ENCODE measurements around the gene UTF1. TPM values are rescaled to one million over a fixed set of nuclear protein-coding genes. Genes with fewer than 3 reads are reported as not detected.

Gene UTF1
- total and polyA plus RNA-seq, 9 of the 15 experiments (the other 6 are each of a cell fraction or from before 2014, with no cell fraction given), result 0.35 to 0.46 TPM; not detected in 7

GRCh38 chr10:133246236-133246626, 16.2 kb downstream of the UTF1 start (continued):
- TF ChIP-seq MGA (IDR thresholded peaks at IDR 0.05) (0 out of 2 replicates have a peak, but pooled peaks have one; percentile 33), USF2 (CRISPR knock-in tag; IDR thresholded peaks at IDR 0.05) (peak; percentile 67), CREM (IDR thresholded peaks at IDR 0.05; ENCODE audit: low read depth) (no peak), NR1H2 (CRISPR knock-in tag; IDR thresholded peaks at IDR 0.05) (no peak), E2F1 (CRISPR knock-in tag; IDR thresholded peaks at IDR 0.05) (no peak), SMAD2 (IDR thresholded peaks at IDR 0.05; ENCODE audit: low read depth, low read length) (no peak), TSHZ1 (CRISPR knock-in tag; IDR thresholded peaks at IDR 0.05) (no peak), TRIM25 (IDR thresholded peaks at IDR 0.05; ENCODE audit: borderline replicate concordance) (no peak), RHOXF2B (CRISPR knock-in tag; conservative IDR thresholded peaks at IDR 0.05) (no peak)

All from K562 (cell line).